GM19372 (cell line): Measurements from ENCODE around the gene RRP9.
"Not testable (repeated sequence)": the region's sequence is repeated elsewhere in the genome, so short reads cannot be mapped to it uniquely, and the experiment has no call there.

ENCODE experiments used
- ATAC-seq: cut with Tn5 transposase; IDR thresholded peaks from one replicate; pipeline ENCODE4 v1.9.1; 2021; ENCODE audit warnings: mild to moderate bottlenecking, low read depth, moderate library complexity; ENCODE audit not compliant: unreplicated experiment

The RRP9 gene

GRCh38 chr3:51927061-51927977, 14.4 kb downstream of the RRP9 start:
- no peak for ATAC-seq

- no peak for ATAC-seq
Measured at GRCh38 chr3:51921081-51921578, 20.6 kb downstream of the RRP9 start.

- ATAC-seq: no peak
Measured at GRCh38 chr3:51916418-51916817, 25.3 kb downstream of the RRP9 start.

GRCh38 chr3:51908026-51908425, 33.7 kb downstream of the RRP9 start:
- ATAC-seq: no peak

- ATAC-seq: no peak
Measured at GRCh38 chr3:51904034-51904823, 37.5 kb downstream of the RRP9 start.

GRCh38 chr3:51902361-51902760, 39.3 kb downstream of the RRP9 start:
- ATAC-seq: not testable (repeated sequence)

- ATAC-seq: not testable (repeated sequence)
Measured at GRCh38 chr3:51900043-51900442, 41.7 kb downstream of the RRP9 start.

GRCh38 chr3:51897391-51897790, 44.3 kb downstream of the RRP9 start:
- no peak for ATAC-seq

- ATAC-seq: no peak
Measured at GRCh38 chr3:51896607-51897305, 44.9 kb downstream of the RRP9 start.

- no peak for ATAC-seq
Measured at GRCh38 chr3:51894939-51895338, 46.8 kb downstream of the RRP9 start.

GRCh38 chr3:51894391-51894790, 47.3 kb downstream of the RRP9 start:
- no peak for ATAC-seq

GRCh38 chr3:51891242-51892039, 50.3 kb downstream of the RRP9 start:
- ATAC-seq: no peak

- no peak for ATAC-seq
Measured at GRCh38 chr3:51888463-51889105, 53.1 kb downstream of the RRP9 start.

GRCh38 chr3:51887620-51888019, 54.1 kb downstream of the RRP9 start:
- no peak for ATAC-seq

GRCh38 chr3:51886447-51886846, 55.3 kb downstream of the RRP9 start:
- ATAC-seq: no peak
